Loucy (cell line): Measurements from ENCODE around the gene PEAK1.

Source experiments
- CTCF ChIP-seq: fragments of 200-600 bp; sonication (generic); conservative IDR thresholded peaks from 2 replicates; pipeline ENCODE4 v1.5.1; 2014; ENCODE audit warnings: mild to moderate bottlenecking, antibody characterized with exemption, low read length
- EZH2phosphoT487 ChIP-seq: fragments of 200-600 bp; IDR thresholded peaks from 2 replicates; pipeline ENCODE4 v1.6.1; 2018; ENCODE audit warnings: antibody characterized with exemption, mild to moderate bottlenecking, moderate library complexity, borderline replicate concordance

GRCh38 chr15:77221708-77222107, 198.2 kb downstream of the PEAK1 start:
- TF ChIP-seq EZH2phosphoT487 (no peak), CTCF (no peak)
